Adrenal gland (tissue), 12 donors: ENCODE results near the gene OTUD6A. TPM values are rescaled to one million over a fixed set of nuclear protein-coding genes. Genes with fewer than 3 reads are reported as not detected.

ENCODE experiments used
- DNase-seq, 7 donors: peaks; one replicate each; pipeline ENCODE4 v3.0.0-alpha.2; 2019 to 2020
- H3K27ac ChIP-seq, 5 donors: fragments of 200-600 bp; sonication (generic) in 4 of 5; 1 replicate in 3 of 5; 2 replicates in 2 of 5; pipeline versions ENCODE4 v1.5.1 to v1.8.0; 2016 to 2020; ENCODE audit warnings: mild to moderate bottlenecking in 1 of 5
- H3K27me3 ChIP-seq: fragments of 200-600 bp; 2 replicates; pipeline ENCODE4 v1.8.0; 2021
- H3K36me3 ChIP-seq, 2 donors: fragments of 200-600 bp; replicated peaks in 1 of 2; 1 replicate in 1 of 2; 2 replicates in 1 of 2; pipeline versions ENCODE4 v1.5.1 to v1.8.0; 2018 to 2022
- H3K4me1 ChIP-seq, 2 donors: fragments of 200-600 bp; replicated peaks in 1 of 2; 1 replicate in 1 of 2; 2 replicates in 1 of 2; pipeline versions ENCODE4 v1.5.1 to v1.8.0; 2018 to 2021
- H3K4me3 ChIP-seq, 4 donors: fragments of 200-600 bp; sonication (generic) in 3 of 4; one replicate each; pipeline ENCODE4 v1.5.1; 2016 to 2018
- H3K9me3 ChIP-seq, 3 donors: fragments of 200-600 bp; sonication (generic) in 1 of 3; replicated peaks in 1 of 3; 1 replicate in 2 of 3; 2 replicates in 1 of 3; pipeline versions ENCODE4 v1.5.1 to v1.8.0; 2016 to 2021
- CTCF ChIP-seq, 6 experiments: fragments of 450-650 bp in 4 of 6; fragments of 200-600 bp in 2 of 6; sonication (generic) in 1 of 6; IDR thresholded peaks; 1 replicate in 5 of 6; 2 replicates in 1 of 6; pipeline versions ENCODE4 v1.5.1 to v1.8.0; 2016 to 2021; ENCODE audit warnings: antibody characterized with exemption in 6 of 6, mild to moderate bottlenecking in 2 of 6, moderate library complexity in 1 of 6
- POLR2A ChIP-seq, 2 donors: fragments of 450-650 bp; IDR thresholded peaks; one replicate each; pipeline ENCODE4 v1.6.1; 2017; ENCODE audit warnings: antibody characterized with exemption in 2 of 2, mild to moderate bottlenecking in 2 of 2, moderate library complexity in 1 of 2
- WGBS, 4 donors: extraction: QIAGEN DNeasy Blood & Tissue Kit in 2 of 4; methylation state at CpG; one replicate each; pipeline versions ENCODE4 v1.1.5 to v1.1.7; 2013 to 2017; 5-methylcytosine and 5-hydroxymethylcytosine counted together
- intact Hi-C, 2 donors: fragments of 100-400 bp; cut with DNase I; formaldehyde crosslinking; loops; one replicate each; pipeline versions ENCODE4 v1.14.1 to v1.15.0; 2022 to 2023
- polyA plus RNA-seq, 3 donors: library from polyadenylated mRNA; stranded (reverse); fragments of 200-250 nt in 2 of 3; fragments of 350-450 nt in 1 of 3; fragmentation: Illumina TruSeq in 1 of 3; extraction: RNeasy Lipid Tissue Mini Kit (QIAGEN cat#74804) in 1 of 3; gene quantifications; one replicate each; pipeline ENCODE4 v1.2.3, GENCODE V29; 2013 to 2014
- total RNA-seq, 9 donors: library from RNA; depleted of rRNA in 4 of 9; stranded (reverse); fragments of >200 nt in 4 of 9; fragments of 120-200 nt in 1 of 9; fragmentation: NEBNext Ultra II Directional in 1 of 9; extraction: Animal tissue kit (Norgen Biotek cat#: 25700) in 1 of 9; gene quantifications; one replicate each; pipeline versions ENCODE4 v1.1.0 to v1.2.4, GENCODE V29; 2013 to 2023
- donor health status: healthy with polysubstance abuse.
- donor health status: Bipolar disorder and iron deficiency.
- donor health status: DM: yes; HTN: yes; CAD: no.
- donor health status: DM: no; HTN: no; CAD: no.
- donor health status: DM: no; HTN: no; CAD: no.
- donor health status: DM: yes; HTN: yes; CAD: no.

OTUD6A gene
- total and polyA plus RNA-seq, 12 donors = not detected

GRCh38 chrX:70046978-70047377, 15.3 kb upstream of the OTUD6A start:
- TF ChIP-seq CTCF (IDR thresholded peaks at IDR 0.05) = no peak
- TF ChIP-seq POLR2A (IDR thresholded peaks at IDR 0.05) = no peak
- H3K27me3 ChIP-seq = peaks cover 37% of the 10 kb centered on the region
- H3K4me1 ChIP-seq = no peaks in the 10 kb centered on the region
- H3K9me3 ChIP-seq = no peaks in the 10 kb centered on the region
- H3K27ac ChIP-seq = peak overlapping the region in 1 of 5 donors; percentile 26
- intact Hi-C loops = no loop called here
- no peak overlapping the region for H3K4me3 ChIP-seq
- H3K36me3 ChIP-seq = no peaks in the 10 kb centered on the region
- no peak for DNase-seq

GRCh38 chrX:70049406-70049805, 12.9 kb upstream of the OTUD6A start:
- no peak for DNase-seq
- H3K4me3 ChIP-seq = no peak overlapping the region
- H3K9me3 ChIP-seq = no peaks in the 10 kb centered on the region
- peaks cover 55% of the 10 kb centered on the region for H3K27me3 ChIP-seq
- no peak overlapping the region for H3K27ac ChIP-seq
- H3K36me3 ChIP-seq = no peaks in the 10 kb centered on the region
- intact Hi-C loops = no loop called here
- no peaks in the 10 kb centered on the region for H3K4me1 ChIP-seq
- TF ChIP-seq POLR2A (IDR thresholded peaks at IDR 0.05) = no peak
- WGBS, 4 donors = 76 to 100% (median 80%) methylated on average over 1 to 3 of the region's 3 CpGs

GRCh38 chrX:70049925-70050324, 12.3 kb upstream of the OTUD6A start, which contains the start of gene AWAT2:
Gene AWAT2 (minus strand): TSS chrX:70049938. CDS start chrX:70049932, 6 bp downstream.
- Histone ChIP-seq H3K36me3 (no peaks in the 10 kb centered on the region), H3K27ac (no peak within 1 kb of the TSS), H3K4me1 (no peaks in the 10 kb centered on the region), H3K4me3 (no peak within 1 kb of the TSS), H3K9me3 (no peaks in the 10 kb centered on the region), H3K27me3 (peaks cover 52% of the 10 kb centered on the region)
- intact Hi-C loops = no loop called here
- TF ChIP-seq CTCF (IDR thresholded peaks at IDR 0.05) (no peak), POLR2A (IDR thresholded peaks at IDR 0.05) (no peak)
- WGBS, 4 donors = 56 to 91% (median 82%) methylated on average over 4 of the region's 4 CpGs
- DNase-seq = no peak

GRCh38 chrX:70052895-70053615, 9.2 kb upstream of the OTUD6A start:
- H3K4me1 ChIP-seq = no peaks in the 10 kb centered on the region
- WGBS, 4 donors = 70 to 77% (median 74%) methylated on average over 8 to 11 of the region's 11 CpGs
- H3K4me3 ChIP-seq = no peak overlapping the region
- DNase-seq = no peak
- no peak overlapping the region for H3K27ac ChIP-seq
- intact Hi-C loops = no loop called here
- no peaks in the 10 kb centered on the region for H3K36me3 ChIP-seq
- no peaks in the 10 kb centered on the region for H3K9me3 ChIP-seq
- no peak for TF ChIP-seq POLR2A (IDR thresholded peaks at IDR 0.05)
- TF ChIP-seq CTCF (IDR thresholded peaks at IDR 0.05) = no peak
- H3K27me3 ChIP-seq = peaks cover 44% of the 10 kb centered on the region

- no peak for DNase-seq
- intact Hi-C loops = no loop called here
- no peak overlapping the region for H3K4me3 ChIP-seq
- H3K27me3 ChIP-seq = peaks cover 38% of the 10 kb centered on the region
- TF ChIP-seq CTCF (IDR thresholded peaks at IDR 0.05) (no peak), POLR2A (IDR thresholded peaks at IDR 0.05) (no peak)
- no peaks in the 10 kb centered on the region for H3K4me1 ChIP-seq
- WGBS, 4 donors = 67 to 90% (median 78%) methylated on average over 3 to 5 of the region's 5 CpGs
- H3K27ac ChIP-seq = no peak overlapping the region
- H3K36me3 ChIP-seq = no peaks in the 10 kb centered on the region
- no peaks in the 10 kb centered on the region for H3K9me3 ChIP-seq
These were observed 7.9 kb upstream of the OTUD6A start for GRCh38 chrX:70054391-70054790.
